HG03139 (cell line): ENCODE results near the gene SIAE.

ENCODE experiments used
- ATAC-seq: cut with Tn5 transposase; IDR thresholded peaks from one replicate; pipeline ENCODE4 v1.9.1; 2021; ENCODE audit not compliant: unreplicated experiment

Gene SIAE

GRCh38 chr11:124583781-124584180 lies 89.8 kb downstream of the SIAE start:
- ATAC-seq, result no peak
